ENCODE measurements around the gene DELE1.

- TF ChIP-seq CTCF (IDR thresholded peaks at IDR 0.05; ENCODE audit: extremely low read depth in 1 of 2, insufficient read depth in 1 of 2, low read depth in 1 of 2, low read length in 2 of 2) (no peak), EZH2 (IDR thresholded peaks at IDR 0.05; ENCODE audit: borderline replicate concordance, low read depth, low read length, severe bottlenecking) (no peak), POLR2A (IDR thresholded peaks at IDR 0.05; ENCODE audit: low read depth, low read length) (no peak), MAX (IDR thresholded peaks at IDR 0.05; ENCODE audit: insufficient read depth, insufficient read length) (no peak), JUN (IDR thresholded peaks at IDR 0.05; ENCODE audit: borderline replicate concordance, insufficient read depth, insufficient read length, low read depth) (no peak)
Observed at GRCh38 chr5:141902015-141902814, 21.5 kb upstream of the DELE1 start.

Measured in endothelial cell of umbilical vein (primary cell).